ENCODE measurements around the gene MT2A.

Gene MT2A

GRCh38 chr16:56584276-56584675 is 24.1 kb upstream of the MT2A start:
- H3K4me3 ChIP-seq (ENCODE audit: low read depth, low read length): no peak overlapping the region
- no peak for DNase-seq (ENCODE audit: low read depth)
- TF ChIP-seq CTCF (IDR thresholded peaks at IDR 0.05; ENCODE audit: low read depth, low read length, missing control alignments): no peak
- in situ Hi-C loops (cut with HindIII; ENCODE audit: low sequenced_read_pairs): no loop called here

- in situ Hi-C loops (cut with HindIII; ENCODE audit: low sequenced_read_pairs): no loop called here
- TF ChIP-seq CTCF (IDR thresholded peaks at IDR 0.05; ENCODE audit: low read depth, low read length, missing control alignments): no peak
- H3K4me3 ChIP-seq (ENCODE audit: low read depth, low read length): peak overlapping the region; percentile 27
- DNase-seq (ENCODE audit: low read depth): no peak
Observed at GRCh38 chr16:56588781-56589140, 19.6 kb upstream of the MT2A start.

- in situ Hi-C loops (cut with HindIII; ENCODE audit: low sequenced_read_pairs): no loop called here
- TF ChIP-seq CTCF (IDR thresholded peaks at IDR 0.05; ENCODE audit: low read depth, low read length, missing control alignments): no peak
- no peak for DNase-seq (ENCODE audit: low read depth)
- peak within 1 kb of the TSS; percentile 27 for H3K4me3 ChIP-seq (ENCODE audit: low read depth, low read length)
Observed at GRCh38 chr16:56589141-56590039, 19.0 kb upstream of the MT2A start, which contains the start of gene MT3. MT3 (plus strand) TSS chr16:56589528; CDS start chr16:56589591, 63 bp downstream.

- in situ Hi-C loops (cut with HindIII; ENCODE audit: low sequenced_read_pairs): no loop called here
Observed at GRCh38 chr16:56591377-56592060, 16.9 kb upstream of the MT2A start.

GRCh38 chr16:56593573-56594291 is 14.7 kb upstream of the MT2A start:
- H3K4me3 ChIP-seq (ENCODE audit: low read depth, low read length): no peak overlapping the region
- no peak for DNase-seq (ENCODE audit: low read depth)
- in situ Hi-C loops (cut with HindIII; ENCODE audit: low sequenced_read_pairs): no loop called here
- no peak for TF ChIP-seq CTCF (IDR thresholded peaks at IDR 0.05; ENCODE audit: low read depth, low read length, missing control alignments)

More at GRCh38 chr16:56591377-56592060, 16.9 kb upstream of the MT2A start:
- DNase-seq (ENCODE audit: low read depth): no peak
- no peak overlapping the region for H3K4me3 ChIP-seq (ENCODE audit: low read depth, low read length)
- no peak for TF ChIP-seq CTCF (IDR thresholded peaks at IDR 0.05; ENCODE audit: low read depth, low read length, missing control alignments)

GRCh38 chr16:56594292-56594619 is 14.1 kb upstream of the MT2A start:
- in situ Hi-C loops (cut with HindIII; ENCODE audit: low sequenced_read_pairs): no loop called here
- DNase-seq (ENCODE audit: low read depth): no peak
- H3K4me3 ChIP-seq (ENCODE audit: low read depth, low read length): no peak overlapping the region
- TF ChIP-seq CTCF (IDR thresholded peaks at IDR 0.05; ENCODE audit: low read depth, low read length, missing control alignments): no peak

All from astrocyte of the cerebellum (primary cell).